ENCODE measurements around the gene DNAH14. TPM values are rescaled to one million over a fixed set of nuclear protein-coding genes. Genes with fewer than 3 reads are reported as not detected.

The DNAH14 gene
- total and polyA plus RNA-seq, 2 donors (not counting 1 experiment from before 2014, with no cell fraction given) = not detected

GRCh38 chr1:225431081-225431863 is 501.8 kb downstream of the DNAH14 start:
- TF ChIP-seq EZH2 (IDR thresholded peaks at IDR 0.05; ENCODE audit: borderline replicate concordance, insufficient read depth, low read depth, low read length, poor library complexity, severe bottlenecking) = no peak
- no peak for TF ChIP-seq CTCF (IDR thresholded peaks at IDR 0.05)
- peaks cover 0 to 6% (median 0%) of the 10 kb centered on the region in 3 donors for H3K9me3 ChIP-seq (ENCODE audit: control extremely low read depth in 1 of 3, control insufficient read depth in 2 of 3, insufficient read depth in 1 of 3, low read length in 2 of 3)
- DNase-seq = no peak
- no peaks in the 10 kb centered on the region for H3K36me3 ChIP-seq (replicated peaks in 1 of 2; ENCODE audit: control extremely low read depth in 1 of 2, control insufficient read depth in 1 of 2, extremely low read depth in 1 of 2, insufficient read depth in 2 of 2, low read length in 1 of 2)
- POLR2A ChIA-PET = interaction anchor here (0.9 to 6.7 kb wide), 2 partner anchors 12 to 13 kb away, joined by 3 to 85 read pairs; no protein-coding TSS in a partner anchor
- intact Hi-C loops (cut with micrococcal nuclease) = no loop called here
- no peaks in the 10 kb centered on the region for H3K9me3 Mint-ChIP-seq (ENCODE audit: insufficient read depth)
- H3K4me2 ChIP-seq (replicated peaks; ENCODE audit: low read depth, low read length, poor library complexity, severe bottlenecking) = no peak overlapping the region
- no peak overlapping the region for H3K27ac ChIP-seq (ENCODE audit: low read length in 2 of 2)
- H3K4me3 Mint-ChIP-seq = no peak overlapping the region
- WGBS (ENCODE audit: insufficient coverage) = 94% methylated on average over 34 of the region's 36 CpGs
- H3K9ac ChIP-seq (ENCODE audit: low read length) = no peak overlapping the region
- H3K4me3 ChIP-seq (ENCODE audit: control extremely low read depth in 1 of 5, extremely low read depth in 1 of 5, insufficient read depth in 1 of 5, low read depth in 2 of 5, low read length in 4 of 5) = no peak overlapping the region
- H3K27ac Mint-ChIP-seq = no peak overlapping the region
- H2AFZ ChIP-seq (ENCODE audit: insufficient read depth, low read depth, low read length, poor library complexity, severe bottlenecking) = no peak overlapping the region
- no peaks in the 10 kb centered on the region for H3K27me3 ChIP-seq (replicated peaks in 1 of 4; ENCODE audit: control extremely low read depth in 1 of 4, control insufficient read depth in 3 of 4, insufficient read depth in 4 of 4, low read length in 3 of 4)
- CTCF ChIA-PET = interaction anchor here (1.2 to 8.2 kb wide), 2 partner anchors 10 to 12 kb away, joined by 3 to 104 read pairs; no protein-coding TSS in a partner anchor
- H3K79me2 ChIP-seq (ENCODE audit: control insufficient read depth, insufficient read depth, low read length) = peaks cover 14% of the 10 kb centered on the region
- no peaks in the 10 kb centered on the region for H3K27me3 Mint-ChIP-seq
- H4K20me1 ChIP-seq (ENCODE audit: control insufficient read depth, insufficient read depth, low read length, poor library complexity, severe bottlenecking) = peaks cover 9% of the 10 kb centered on the region
- peaks cover 39% of the 10 kb centered on the region for H3K4me1 Mint-ChIP-seq
- no peak for ATAC-seq (ENCODE audit: low read depth)
- H3K4me1 ChIP-seq (ENCODE audit: control insufficient read depth in 2 of 2, insufficient read depth in 2 of 2, low read length in 2 of 2) = peaks cover 25 to 37% of the 10 kb centered on the region in 2 donors

- Histone ChIP-seq H3K9me3 (ENCODE audit: control extremely low read depth in 1 of 3, control insufficient read depth in 2 of 3, insufficient read depth in 1 of 3, low read length in 2 of 3) (peaks cover 0 to 6% (median 0%) of the 10 kb centered on the region in 3 donors), H3K9ac (ENCODE audit: low read length) (no peak overlapping the region), H3K4me1 (ENCODE audit: control insufficient read depth in 2 of 2, insufficient read depth in 2 of 2, low read length in 2 of 2) (peaks cover 30 to 42% of the 10 kb centered on the region in 2 donors), H3K36me3 (replicated peaks in 1 of 2; ENCODE audit: control extremely low read depth in 1 of 2, control insufficient read depth in 1 of 2, extremely low read depth in 1 of 2, insufficient read depth in 2 of 2, low read length in 1 of 2) (no peaks in the 10 kb centered on the region), H4K20me1 (ENCODE audit: control insufficient read depth, insufficient read depth, low read length, poor library complexity, severe bottlenecking) (no peaks in the 10 kb centered on the region), H2AFZ (ENCODE audit: insufficient read depth, low read depth, low read length, poor library complexity, severe bottlenecking) (no peak overlapping the region), H3K27me3 (replicated peaks in 1 of 4; ENCODE audit: control extremely low read depth in 1 of 4, control insufficient read depth in 3 of 4, insufficient read depth in 4 of 4, low read length in 3 of 4) (no peaks in the 10 kb centered on the region), H3K27ac (ENCODE audit: low read length in 2 of 2) (no peak overlapping the region), H3K4me2 (replicated peaks; ENCODE audit: low read depth, low read length, poor library complexity, severe bottlenecking) (no peak overlapping the region), H3K79me2 (ENCODE audit: control insufficient read depth, insufficient read depth, low read length) (no peaks in the 10 kb centered on the region), H3K4me3 (ENCODE audit: control extremely low read depth in 1 of 5, extremely low read depth in 1 of 5, insufficient read depth in 1 of 5, low read depth in 2 of 5, low read length in 4 of 5) (no peak overlapping the region)
- WGBS (ENCODE audit: insufficient coverage) = 35% methylated on average over 2 of the region's 5 CpGs
- H3K4me3 Mint-ChIP-seq = peak overlapping the region; percentile 3
- no peaks in the 10 kb centered on the region for H3K9me3 Mint-ChIP-seq (ENCODE audit: insufficient read depth)
- DNase-seq (peak; percentile 47), ATAC-seq (ENCODE audit: low read depth) (no peak)
- ChIA-PET CTCF (interaction anchor here (1.0 kb wide), 1 partner anchor 8 kb away, joined by 6 read pairs; no protein-coding TSS in a partner anchor), POLR2A (no interaction called here)
- no peaks in the 10 kb centered on the region for H3K27me3 Mint-ChIP-seq
- no peak for TF ChIP-seq CTCF (IDR thresholded peaks at IDR 0.05)
- no peak for TF ChIP-seq EZH2 (IDR thresholded peaks at IDR 0.05; ENCODE audit: borderline replicate concordance, insufficient read depth, low read depth, low read length, poor library complexity, severe bottlenecking)
- peaks cover 38% of the 10 kb centered on the region for H3K4me1 Mint-ChIP-seq
- peak overlapping the region; percentile 22 for H3K27ac Mint-ChIP-seq
- intact Hi-C loops (cut with micrococcal nuclease) = no loop called here
Measured at GRCh38 chr1:225434046-225434445, 504.6 kb downstream of the DNAH14 start.

Measured in B cell (primary cell).